ENCODE measurements around the gene STIP1. TPM values are rescaled to one million over a fixed set of nuclear protein-coding genes. Genes with fewer than 3 reads are reported as not detected.

Gene STIP1
- total and polyA plus RNA-seq, 9 of the 15 experiments (the other 6 are each of a cell fraction or from before 2014, with no cell fraction given) = 58.1 to 465 (median 346) TPM

DNA sequence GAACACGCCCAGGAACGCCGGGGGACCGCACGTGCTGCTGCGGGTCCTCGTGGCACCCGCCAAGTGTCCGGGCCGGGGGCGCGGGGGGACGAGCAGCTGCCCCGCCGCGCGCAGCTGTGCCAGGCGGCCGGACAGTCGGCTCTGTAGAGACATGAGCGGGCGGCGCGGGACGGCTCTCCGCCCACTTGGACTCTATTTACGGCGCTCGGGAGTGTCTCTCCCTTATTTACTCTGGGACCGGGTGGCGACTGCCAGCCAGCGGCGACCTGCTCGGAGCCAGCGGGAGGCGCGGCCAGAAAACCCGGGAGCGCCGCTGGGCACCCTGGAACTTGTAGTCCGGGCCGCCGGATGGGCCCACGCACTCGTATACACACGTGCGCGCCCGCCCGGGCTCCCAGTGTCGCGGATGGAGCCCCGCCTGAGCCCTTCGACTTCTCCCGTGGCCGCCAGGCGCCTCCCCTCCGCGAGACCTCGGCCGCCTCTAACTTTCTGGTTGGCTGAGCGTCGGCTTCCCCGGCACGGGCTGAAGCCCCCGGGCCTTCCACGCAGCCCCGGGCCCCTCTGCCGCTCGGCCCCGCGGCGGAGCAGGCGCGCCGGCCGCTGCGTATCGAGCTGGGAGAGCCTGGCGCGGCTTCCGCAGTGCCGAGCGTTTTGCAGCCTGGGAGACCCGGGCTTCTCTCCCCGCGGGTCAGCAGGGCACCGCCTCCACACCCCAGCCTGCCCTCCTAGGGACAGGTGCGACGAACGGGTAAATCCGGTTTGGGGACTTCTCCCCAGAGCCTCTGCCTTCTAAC is 19.9 kb upstream of the STIP1 start, which contains the start of gene MACROD1 (continued):
- TF ChIP-seq POLR3A (IDR thresholded peaks at IDR 0.05; ENCODE audit: borderline replicate concordance, extremely low read depth, insufficient read depth, insufficient read length) (no peak), HDAC1 (IDR thresholded peaks at IDR 0.05) (peak in 1 of 2 experiments; percentile 69; a peak in 2 of 4 replicates), TOE1 (IDR thresholded peaks at IDR 0.05; ENCODE audit: borderline replicate concordance) (no peak), TOE1 (CRISPR knock-in tag; IDR thresholded peaks at IDR 0.05; ENCODE audit: borderline replicate concordance, low read depth) (no peak), SP1 (CRISPR knock-in tag; IDR thresholded peaks at IDR 0.05) (peak; percentile 71; the same call in 1 of the 2 replicates), NRF1 (conservative IDR thresholded peaks at IDR 0.05 in 1 of 2, IDR thresholded peaks at IDR 0.05 in 1 of 2) (peak; percentile 79 to 80), ZSCAN29 (IDR thresholded peaks at IDR 0.05) (peak; percentile 53; the same call in 1 of the 2 replicates), EP400 (IDR thresholded peaks at IDR 0.05) (peak; percentile 91), ETV6 (IDR thresholded peaks at IDR 0.05; ENCODE audit: borderline replicate concordance in 1 of 2, low read depth in 2 of 2, low read length in 1 of 2) (no peak), ETV6 (CRISPR knock-in tag; IDR thresholded peaks at IDR 0.05; ENCODE audit: borderline replicate concordance) (no peak), EGR1 (conservative IDR thresholded peaks at IDR 0.05) (peak; percentile 86), HDAC3 (IDR thresholded peaks at IDR 0.05; ENCODE audit: borderline replicate concordance, partially characterized antibody) (no peak)
- TF ChIP-seq, protein P1, sequence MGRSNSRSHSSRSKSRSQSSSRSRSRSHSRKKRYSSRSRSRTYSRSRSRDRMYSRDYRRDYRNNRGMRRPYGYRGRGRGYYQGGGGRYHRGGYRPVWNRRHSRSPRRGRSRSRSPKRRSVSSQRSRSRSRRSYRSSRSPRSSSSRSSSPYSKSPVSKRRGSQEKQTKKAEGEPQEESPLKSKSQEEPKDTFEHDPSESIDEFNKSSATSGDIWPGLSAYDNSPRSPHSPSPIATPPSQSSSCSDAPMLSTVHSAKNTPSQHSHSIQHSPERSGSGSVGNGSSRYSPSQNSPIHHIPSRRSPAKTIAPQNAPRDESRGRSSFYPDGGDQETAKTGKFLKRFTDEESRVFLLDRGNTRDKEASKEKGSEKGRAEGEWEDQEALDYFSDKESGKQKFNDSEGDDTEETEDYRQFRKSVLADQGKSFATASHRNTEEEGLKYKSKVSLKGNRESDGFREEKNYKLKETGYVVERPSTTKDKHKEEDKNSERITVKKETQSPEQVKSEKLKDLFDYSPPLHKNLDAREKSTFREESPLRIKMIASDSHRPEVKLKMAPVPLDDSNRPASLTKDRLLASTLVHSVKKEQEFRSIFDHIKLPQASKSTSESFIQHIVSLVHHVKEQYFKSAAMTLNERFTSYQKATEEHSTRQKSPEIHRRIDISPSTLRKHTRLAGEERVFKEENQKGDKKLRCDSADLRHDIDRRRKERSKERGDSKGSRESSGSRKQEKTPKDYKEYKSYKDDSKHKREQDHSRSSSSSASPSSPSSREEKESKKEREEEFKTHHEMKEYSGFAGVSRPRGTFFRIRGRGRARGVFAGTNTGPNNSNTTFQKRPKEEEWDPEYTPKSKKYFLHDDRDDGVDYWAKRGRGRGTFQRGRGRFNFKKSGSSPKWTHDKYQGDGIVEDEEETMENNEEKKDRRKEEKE (IDR thresholded peaks at IDR 0.05; ENCODE audit: borderline replicate concordance in 1 of 2, control insufficient read depth in 1 of 2, low read depth in 2 of 2, low read length in 1 of 2) = peak in 1 of 2 experiments; percentile 70; a peak in 1 of 4 replicates
- TF ChIP-seq, protein P2, sequence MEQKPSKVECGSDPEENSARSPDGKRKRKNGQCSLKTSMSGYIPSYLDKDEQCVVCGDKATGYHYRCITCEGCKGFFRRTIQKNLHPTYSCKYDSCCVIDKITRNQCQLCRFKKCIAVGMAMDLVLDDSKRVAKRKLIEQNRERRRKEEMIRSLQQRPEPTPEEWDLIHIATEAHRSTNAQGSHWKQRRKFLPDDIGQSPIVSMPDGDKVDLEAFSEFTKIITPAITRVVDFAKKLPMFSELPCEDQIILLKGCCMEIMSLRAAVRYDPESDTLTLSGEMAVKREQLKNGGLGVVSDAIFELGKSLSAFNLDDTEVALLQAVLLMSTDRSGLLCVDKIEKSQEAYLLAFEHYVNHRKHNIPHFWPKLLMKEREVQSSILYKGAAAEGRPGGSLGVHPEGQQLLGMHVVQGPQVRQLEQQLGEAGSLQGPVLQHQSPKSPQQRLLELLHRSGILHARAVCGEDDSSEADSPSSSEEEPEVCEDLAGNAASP (IDR thresholded peaks at IDR 0.05) = no peak
- TF ChIP-seq, protein P3, sequence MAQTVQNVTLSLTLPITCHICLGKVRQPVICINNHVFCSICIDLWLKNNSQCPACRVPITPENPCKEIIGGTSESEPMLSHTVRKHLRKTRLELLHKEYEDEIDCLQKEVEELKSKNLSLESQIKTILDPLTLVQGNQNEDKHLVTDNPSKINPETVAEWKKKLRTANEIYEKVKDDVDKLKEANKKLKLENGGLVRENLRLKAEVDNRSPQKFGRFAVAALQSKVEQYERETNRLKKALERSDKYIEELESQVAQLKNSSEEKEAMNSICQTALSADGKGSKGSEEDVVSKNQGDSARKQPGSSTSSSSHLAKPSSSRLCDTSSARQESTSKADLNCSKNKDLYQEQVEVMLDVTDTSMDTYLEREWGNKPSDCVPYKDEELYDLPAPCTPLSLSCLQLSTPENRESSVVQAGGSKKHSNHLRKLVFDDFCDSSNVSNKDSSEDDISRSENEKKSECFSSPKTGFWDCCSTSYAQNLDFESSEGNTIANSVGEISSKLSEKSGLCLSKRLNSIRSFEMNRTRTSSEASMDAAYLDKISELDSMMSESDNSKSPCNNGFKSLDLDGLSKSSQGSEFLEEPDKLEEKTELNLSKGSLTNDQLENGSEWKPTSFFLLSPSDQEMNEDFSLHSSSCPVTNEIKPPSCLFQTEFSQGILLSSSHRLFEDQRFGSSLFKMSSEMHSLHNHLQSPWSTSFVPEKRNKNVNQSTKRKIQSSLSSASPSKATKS (CRISPR knock-in tag; IDR thresholded peaks at IDR 0.05) = no peak
- TF ChIP-seq, protein P4, sequence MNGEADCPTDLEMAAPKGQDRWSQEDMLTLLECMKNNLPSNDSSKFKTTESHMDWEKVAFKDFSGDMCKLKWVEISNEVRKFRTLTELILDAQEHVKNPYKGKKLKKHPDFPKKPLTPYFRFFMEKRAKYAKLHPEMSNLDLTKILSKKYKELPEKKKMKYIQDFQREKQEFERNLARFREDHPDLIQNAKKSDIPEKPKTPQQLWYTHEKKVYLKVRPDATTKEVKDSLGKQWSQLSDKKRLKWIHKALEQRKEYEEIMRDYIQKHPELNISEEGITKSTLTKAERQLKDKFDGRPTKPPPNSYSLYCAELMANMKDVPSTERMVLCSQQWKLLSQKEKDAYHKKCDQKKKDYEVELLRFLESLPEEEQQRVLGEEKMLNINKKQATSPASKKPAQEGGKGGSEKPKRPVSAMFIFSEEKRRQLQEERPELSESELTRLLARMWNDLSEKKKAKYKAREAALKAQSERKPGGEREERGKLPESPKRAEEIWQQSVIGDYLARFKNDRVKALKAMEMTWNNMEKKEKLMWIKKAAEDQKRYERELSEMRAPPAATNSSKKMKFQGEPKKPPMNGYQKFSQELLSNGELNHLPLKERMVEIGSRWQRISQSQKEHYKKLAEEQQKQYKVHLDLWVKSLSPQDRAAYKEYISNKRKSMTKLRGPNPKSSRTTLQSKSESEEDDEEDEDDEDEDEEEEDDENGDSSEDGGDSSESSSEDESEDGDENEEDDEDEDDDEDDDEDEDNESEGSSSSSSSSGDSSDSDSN (IDR thresholded peaks at IDR 0.05; ENCODE audit: borderline replicate concordance in 1 of 2, low read depth in 2 of 2, low read length in 2 of 2) = peak; percentile 88; a peak in 1 of 4 replicates
